HepG2 (cell line): ENCODE results near the gene YPEL3. TPM values are rescaled to one million over a fixed set of nuclear protein-coding genes. Genes with fewer than 3 reads are reported as not detected.

Experiments used
- ARID3A ChIP-seq: IDR thresholded peaks from 2 replicates; pipeline ENCODE4 v1.6.1; 2012; ENCODE audit warnings: low read depth, low read length, improper control_type of control experiment
- ARID5B ChIP-seq: IDR thresholded peaks from 2 replicates; pipeline ENCODE4 v1.4.0; 2020; ENCODE audit warnings: mild to moderate bottlenecking, missing genetic modification reagents
- BATF2 ChIP-seq: sonication (generic); formaldehyde crosslinking; IDR thresholded peaks from 2 replicates; pipeline ENCODE4 v1.8.0; 2022; ENCODE audit warnings: mild to moderate bottlenecking, missing genetic modification reagents, moderate library complexity
- CCAR2 ChIP-seq: fragments of 200-400 bp; formaldehyde crosslinking; optimal IDR thresholded peaks from 2 replicates; pipeline ENCODE3; 2018; ENCODE audit warnings: low read depth, mild to moderate bottlenecking, low read length, moderate library complexity
- CREBL2 ChIP-seq: sonication (generic); formaldehyde crosslinking; IDR thresholded peaks from 2 replicates; pipeline ENCODE4 v1.8.1; 2023; ENCODE audit warnings: missing genetic modification reagents, mild to moderate bottlenecking, borderline replicate concordance
- HNRNPL ChIP-seq: fragments of 200-400 bp; formaldehyde crosslinking; IDR thresholded peaks from 2 replicates; pipeline ENCODE4 v1.6.1; 2017; ENCODE audit warnings: mild to moderate bottlenecking, low read depth, low read length
- JUN ChIP-seq: sonication (generic); formaldehyde crosslinking; IDR thresholded peaks from 2 replicates; pipeline ENCODE4 v1.4.0; 2020; ENCODE audit warnings: mild to moderate bottlenecking, missing genetic modification reagents
- KAT7 ChIP-seq: IDR thresholded peaks from 2 replicates; pipeline ENCODE4 v1.6.1; 2018; ENCODE audit warnings: borderline replicate concordance, missing compliant biosample characterization
- MEIS2 ChIP-seq: sonication (generic); formaldehyde crosslinking; IDR thresholded peaks from 2 replicates; pipeline ENCODE4 v1.9.0; 2021; ENCODE audit warnings: mild to moderate bottlenecking, missing genetic modification reagents
- MTF1 ChIP-seq: sonication (generic); formaldehyde crosslinking; IDR thresholded peaks from 2 replicates; pipeline ENCODE4 v1.5.0; 2020; ENCODE audit warnings: missing genetic modification reagents
- NAIF1 ChIP-seq: sonication (generic); formaldehyde crosslinking; IDR thresholded peaks from 2 replicates; pipeline ENCODE4 v1.5.0; 2020; ENCODE audit warnings: mild to moderate bottlenecking, missing genetic modification reagents, borderline replicate concordance
- PHF21A ChIP-seq: sonication (generic); formaldehyde crosslinking; IDR thresholded peaks from 2 replicates; pipeline ENCODE4 v1.5.0; 2020; ENCODE audit warnings: mild to moderate bottlenecking, missing genetic modification reagents
- SALL2 ChIP-seq: sonication (generic); formaldehyde crosslinking; IDR thresholded peaks from 2 replicates; pipeline ENCODE4 v1.8.1; 2023; ENCODE audit warnings: mild to moderate bottlenecking, missing genetic modification reagents, inconsistent platforms
- TEAD2 ChIP-seq: sonication (generic); formaldehyde crosslinking; IDR thresholded peaks from 2 replicates; pipeline ENCODE4 v1.9.0; 2021; ENCODE audit warnings: missing genetic modification reagents
- ZBTB1 ChIP-seq: sonication (generic); formaldehyde crosslinking; IDR thresholded peaks from 2 replicates; pipeline ENCODE4 v1.4.0; 2020; ENCODE audit warnings: missing genetic modification reagents, borderline replicate concordance
- ZFYVE20 ChIP-seq: sonication (generic); formaldehyde crosslinking; IDR thresholded peaks from 2 replicates; pipeline ENCODE4 v1.8.0; 2023; ENCODE audit warnings: low read depth, mild to moderate bottlenecking, moderate library complexity, missing genetic modification reagents, borderline replicate concordance
- ZKSCAN8 ChIP-seq: IDR thresholded peaks from 2 replicates; pipeline ENCODE4 v1.6.1; 2016; ENCODE audit warnings: borderline replicate concordance, missing genetic modification reagents, missing compliant biosample characterization
- ZNF10 ChIP-seq: sonication (generic); formaldehyde crosslinking; IDR thresholded peaks from 2 replicates; pipeline ENCODE4 v1.4.0; 2020; ENCODE audit warnings: mild to moderate bottlenecking, low read depth, missing genetic modification reagents, borderline replicate concordance
- ZNF362 ChIP-seq: sonication (generic); formaldehyde crosslinking; IDR thresholded peaks from 2 replicates; pipeline ENCODE4 v1.4.0; 2020; ENCODE audit warnings: missing genetic modification reagents, mild to moderate bottlenecking, borderline replicate concordance
- ZNF772 ChIP-seq: sonication (generic); formaldehyde crosslinking; IDR thresholded peaks from 2 replicates; pipeline ENCODE4 v1.5.0; 2020; ENCODE audit warnings: mild to moderate bottlenecking, missing genetic modification reagents
- ZNF780A ChIP-seq: sonication (generic); formaldehyde crosslinking; IDR thresholded peaks from 2 replicates; pipeline ENCODE4 v1.8.0; 2022; ENCODE audit warnings: mild to moderate bottlenecking, missing genetic modification reagents, moderate library complexity
- polyA plus RNA-seq, 8 experiments: library from polyadenylated mRNA; depleted of rRNA in 3 of 8; stranded (reverse) in 7 of 8; unstranded in 1 of 8; fragments of >200 nt; fragmentation: Illumina TruSeq in 4 of 8; extraction: Trizol in 4 of 8; gene quantifications; 2 replicates each; pipeline versions ENCODE4 v1.2.1 to v1.2.3, GENCODE V29; 2011 to 2016; ENCODE audit warnings: low read depth in 4 of 8, missing spikeins in 1 of 8, mixed read lengths in 1 of 8; ENCODE audit not compliant: insufficient read depth in 1 of 8
- total RNA-seq, 5 experiments: library from RNA; depleted of rRNA; stranded (reverse); fragments of >200 nt; fragmentation: Illumina TruSeq; extraction: Trizol; gene quantifications; 2 replicates each; pipeline ENCODE4 v1.2.3, GENCODE V29; 2016; ENCODE audit warnings: low read depth in 1 of 5

The YPEL3 gene
- total and polyA plus RNA-seq, 2 of the 13 experiments (the other 11 are each of a cell fraction or from before 2014, with no cell fraction given), result 5.4 to 47.0 TPM

- TF ChIP-seq JUN, result peak; percentile 85; the same call in 1 of the 2 replicates
- TF ChIP-seq CREBL2 (CRISPR knock-in tag), result peak; percentile 90; the same call in 1 of the 2 replicates
- peak; percentile 92 for TF ChIP-seq NAIF1 (CRISPR knock-in tag)
- TF ChIP-seq KAT7 (CRISPR knock-in tag), result peak; percentile 79; the same call in 1 of the 2 replicates
- TF ChIP-seq ZNF772 (CRISPR knock-in tag), result peak; percentile 99
- peak; percentile 85; the same call in 1 of the 2 replicates for TF ChIP-seq TEAD2 (CRISPR knock-in tag)
- TF ChIP-seq ZNF362 (CRISPR knock-in tag), result peak; percentile 66; the same call in 1 of the 2 replicates
- 0 out of 2 replicates have a peak, but pooled peaks have one; percentile 83 for TF ChIP-seq ZBTB1
- peak; percentile 97 for TF ChIP-seq MEIS2
- TF ChIP-seq ARID3A, result no peak
- TF ChIP-seq ZNF10, result no peak
- peak; percentile 86; the same call in 1 of the 2 replicates for TF ChIP-seq ZNF780A
- peak; percentile 68 for TF ChIP-seq SALL2 (CRISPR knock-in tag)
- TF ChIP-seq ZKSCAN8, result peak; percentile 70; the same call in 1 of the 2 replicates
- peak; percentile 61; the same call in 1 of the 2 replicates for TF ChIP-seq ZFYVE20 (CRISPR knock-in tag)
- TF ChIP-seq BATF2 (CRISPR knock-in tag), result peak; percentile 94; the same call in 1 of the 2 replicates
- peak; percentile 80; the same call in 1 of the 2 replicates for TF ChIP-seq PHF21A (CRISPR knock-in tag)
- TF ChIP-seq CCAR2, result no peak
- peak; percentile 62; the same call in 1 of the 2 replicates for TF ChIP-seq MTF1 (CRISPR knock-in tag)
- peak; percentile 73 for TF ChIP-seq ARID5B
- no peak for TF ChIP-seq HNRNPL
These were observed 43.2 kb downstream of the YPEL3 start (continued) for GRCh38 chr16:30052671-30053372.
